H1 (cell line): ENCODE data around the gene DCDC2C. TPM values are rescaled to one million over a fixed set of nuclear protein-coding genes. Genes with fewer than 3 reads are reported as not detected.

Source experiments
- ATF3 ChIP-seq: IDR thresholded peaks from 2 replicates; pipeline ENCODE4 v1.6.1; 2011; ENCODE audit warnings: low read depth, mild to moderate bottlenecking, low read length; ENCODE audit not compliant: insufficient read depth
- EP300 ChIP-seq, 2 experiments: IDR thresholded peaks; 1 replicate in 1 of 2; 2 replicates in 1 of 2; pipeline ENCODE4 v1.6.1; 2011 to 2012; ENCODE audit warnings: low read depth in 2 of 2, low read length in 2 of 2, mild to moderate bottlenecking in 2 of 2, borderline replicate concordance in 1 of 2, inconsistent platforms in 1 of 2, moderate library complexity in 1 of 2
- NANOG ChIP-seq: IDR thresholded peaks from 2 replicates; pipeline ENCODE4 v1.6.1; 2011; ENCODE audit warnings: low read length, low read depth, mild to moderate bottlenecking, inconsistent platforms; ENCODE audit not compliant: insufficient read depth, poor library complexity, severe bottlenecking
- PHF8 ChIP-seq: fragments of 200-600 bp; sonication (generic); conservative IDR thresholded peaks from 2 replicates; pipeline ENCODE4 v1.7.1; 2012; ENCODE audit warnings: low read depth, mild to moderate bottlenecking, inconsistent platforms, low read length, moderate library complexity
- POLR2A ChIP-seq, 2 experiments: IDR thresholded peaks; 1 replicate in 1 of 2; 2 replicates in 1 of 2; pipeline ENCODE4 v1.6.1; 2011; ENCODE audit warnings: low read depth in 2 of 2, low read length in 2 of 2, mild to moderate bottlenecking in 2 of 2; ENCODE audit errors: control extremely low read depth in 1 of 2
- RAD21 ChIP-seq, 2 experiments: IDR thresholded peaks in 1 of 2; conservative IDR thresholded peaks in 1 of 2; 2 replicates each; pipeline ENCODE4 v1.6.1; 2011; ENCODE audit warnings: low read depth in 2 of 2, low read length in 2 of 2, improper control_type of control experiment in 1 of 2, inconsistent platforms in 1 of 2, mild to moderate bottlenecking in 1 of 2, moderate library complexity in 1 of 2
- SIRT6 ChIP-seq: IDR thresholded peaks from one replicate; pipeline ENCODE4 v1.7.1; 2012; ENCODE audit warnings: low read length, inconsistent platforms
- TAF1 ChIP-seq: IDR thresholded peaks from 2 replicates; pipeline ENCODE4 v1.6.1; 2011; ENCODE audit warnings: mild to moderate bottlenecking, low read depth, low read length
- ZNF274 ChIP-seq: IDR thresholded peaks from 2 replicates; pipeline ENCODE4 v1.7.0; 2012; ENCODE audit warnings: low read length, borderline replicate concordance; ENCODE audit errors: extremely low read depth
- polyA plus RNA-seq, 7 experiments: library from polyadenylated mRNA; depleted of rRNA in 3 of 7; stranded (reverse) in 5 of 7; unstranded in 2 of 7; fragments of >200 nt in 5 of 7; fragments of 200-250 nt in 2 of 7; gene quantifications; 1 replicate in 5 of 7; 2 replicates in 1 of 7; 4 replicates in 1 of 7; pipeline versions ENCODE4 v1.2.1 to v1.2.3, GENCODE V29; 2011 to 2013; ENCODE audit warnings: missing spikeins in 2 of 7, mixed read lengths in 2 of 7
- total RNA-seq: library from RNA; stranded (reverse); fragmentation: NEBNext Ultra II Directional; extraction: Animal tissue kit (Norgen Biotek cat#: 25700); gene quantifications from 2 replicates; pipeline ENCODE4 v1.2.1, GENCODE V29; 2021

DCDC2C gene
- total and polyA plus RNA-seq, 2 of the 8 experiments (the other 6 are each of a cell fraction or from before 2014, with no cell fraction given) = 0.50 TPM; not detected in 1

GRCh38 chr2:3778851-3779495 lies 75.6 kb downstream of the DCDC2C start (continued):
- TF ChIP-seq ATF3 (no peak), PHF8 (no peak), RAD21 (IDR thresholded peaks at IDR 0.05 in 1 of 2, conservative IDR thresholded peaks at IDR 0.05 in 1 of 2; ENCODE audit: low read depth in 2 of 2, low read length in 2 of 2) (no peak), ZNF274 (no peak), EP300 (IDR thresholded peaks at IDR 0.05; ENCODE audit: borderline replicate concordance in 1 of 2, low read depth in 2 of 2, low read length in 2 of 2) (no peak), POLR2A (IDR thresholded peaks at IDR 0.05; ENCODE audit: control extremely low read depth in 1 of 2, low read depth in 2 of 2, low read length in 2 of 2) (no peak), NANOG (no peak), TAF1 (no peak), SIRT6 (no peak)
